Left lung (tissue), 10 donors: Measurements from ENCODE around the gene ACTN3. TPM values are rescaled to one million over a fixed set of nuclear protein-coding genes. Genes with fewer than 3 reads are reported as not detected.
A peak's percentile ranks its signal among the peaks of the same experiment; 100 is the strongest.

ENCODE experiments used
- ATAC-seq: fragments of 200-7000 bp; cut with Tn5 transposase; one replicate; pipeline ENCODE4 v1.9.1; 2020; ENCODE audit warnings: moderate library complexity
- DNase-seq, 4 donors: peaks; one replicate each; pipeline ENCODE4 v3.0.0-alpha.2; 2013 to 2020
- H3K27ac ChIP-seq, 2 donors: fragments of 200-600 bp; sonication (generic) in 1 of 2; one replicate each; pipeline versions ENCODE4 v1.5.0 to v1.8.0; 2020 to 2021
- H3K27me3 ChIP-seq, 2 donors: fragments of 200-600 bp; sonication (generic) in 1 of 2; one replicate each; pipeline versions ENCODE4 v1.5.0 to v1.8.0; 2020 to 2021
- H3K36me3 ChIP-seq, 2 donors: fragments of 200-600 bp; sonication (generic) in 1 of 2; one replicate each; pipeline versions ENCODE4 v1.5.0 to v1.8.0; 2020 to 2021
- H3K4me1 ChIP-seq, 2 donors: fragments of 200-600 bp; one replicate each; pipeline ENCODE4 v1.8.0; 2021
- H3K4me3 ChIP-seq, 2 donors: fragments of 200-600 bp; sonication (generic) in 1 of 2; one replicate each; pipeline versions ENCODE4 v1.5.0 to v1.8.0; 2020 to 2021; ENCODE audit warnings: mild to moderate bottlenecking in 1 of 2
- H3K9me3 ChIP-seq, 2 donors: fragments of 200-600 bp; sonication (generic) in 1 of 2; one replicate each; pipeline versions ENCODE4 v1.5.0 to v1.8.0; 2020 to 2021
- CTCF ChIP-seq, 2 donors: fragments of 200-600 bp; sonication (generic) in 1 of 2; IDR thresholded peaks; one replicate each; pipeline versions ENCODE4 v1.5.0 to v1.8.0; 2021; ENCODE audit warnings: antibody characterized with exemption in 2 of 2
- intact Hi-C, 2 donors: fragments of 100-400 bp; cut with DNase I; formaldehyde crosslinking; loops; one replicate each; pipeline versions ENCODE4 v1.11.2 to v1.14.2; 2022
- polyA plus RNA-seq, 6 donors: library from polyadenylated mRNA; unstranded; fragments of 120-200 nt; gene quantifications; one replicate each; pipeline ENCODE4 v1.2.1, GENCODE V29; 2013; ENCODE audit not compliant: insufficient read length in 6 of 6
- total RNA-seq, 2 donors: library from RNA; stranded (reverse); fragmentation: NEBNext Ultra II Directional; extraction: Animal tissue kit (Norgen Biotek cat#: 25700); gene quantifications; one replicate each; pipeline ENCODE4 v1.2.1, GENCODE V29; 2021
- donor health status: DM: no; HTN: yes; CAD: no.
- donor health status: DM: no; HTN: no; CAD: no.

ACTN3 gene
- total and polyA plus RNA-seq, 8 donors: 0.06 to 0.16 TPM; not detected in 6

- H3K27me3 ChIP-seq: peaks cover 0 to 26% of the 10 kb centered on the region in 2 donors
- peak in 1 of 4 donors; percentile 52 for DNase-seq
- TF ChIP-seq CTCF (IDR thresholded peaks at IDR 0.05): no peak
- H3K4me3 ChIP-seq: no peak overlapping the region
- peaks cover 4 to 8% of the 10 kb centered on the region in 2 donors for H3K4me1 ChIP-seq
- intact Hi-C loops: no loop called here
- ATAC-seq: no peak
- no peaks in the 10 kb centered on the region for H3K36me3 ChIP-seq
- no peaks in the 10 kb centered on the region for H3K9me3 ChIP-seq
- no peak overlapping the region for H3K27ac ChIP-seq
Observed at GRCh38 chr11:66556086-66556485, 9.4 kb downstream of the ACTN3 start.

- DNase-seq: peak in 1 of 4 donors; percentile 70
- Histone ChIP-seq H3K4me3 (no peak overlapping the region), H3K27ac (no peak overlapping the region), H3K36me3 (no peaks in the 10 kb centered on the region), H3K9me3 (no peaks in the 10 kb centered on the region), H3K4me1 (peaks cover 4 to 8% of the 10 kb centered on the region in 2 donors), H3K27me3 (peaks cover 0 to 26% of the 10 kb centered on the region in 2 donors)
- no peak for TF ChIP-seq CTCF (IDR thresholded peaks at IDR 0.05)
- no peak for ATAC-seq
- intact Hi-C loops: no loop called here
Observed at GRCh38 chr11:66557733-66558326, 11.1 kb downstream of the ACTN3 start.

- no peaks in the 10 kb centered on the region for H3K36me3 ChIP-seq
- H3K4me3 ChIP-seq: no peak overlapping the region
Observed at GRCh38 chr11:66559142-66559865, 12.6 kb downstream of the ACTN3 start.

GRCh38 chr11:66559866-66560676, 13.4 kb downstream of the ACTN3 start:
- no peak for ATAC-seq
- Histone ChIP-seq H3K27ac (no peak overlapping the region), H3K9me3 (no peaks in the 10 kb centered on the region), H3K36me3 (no peaks in the 10 kb centered on the region), H3K4me1 (peaks cover 4 to 8% of the 10 kb centered on the region in 2 donors), H3K4me3 (no peak overlapping the region), H3K27me3 (peaks cover 0 to 26% of the 10 kb centered on the region in 2 donors)
- intact Hi-C loops: no loop called here
- no peak for TF ChIP-seq CTCF (IDR thresholded peaks at IDR 0.05)
- peak in 1 of 4 donors; percentile 63 for DNase-seq

More at GRCh38 chr11:66559142-66559865, 12.6 kb downstream of the ACTN3 start:
- Histone ChIP-seq H3K4me1 (peaks cover 4 to 8% of the 10 kb centered on the region in 2 donors), H3K9me3 (no peaks in the 10 kb centered on the region), H3K27me3 (peaks cover 0 to 26% of the 10 kb centered on the region in 2 donors), H3K27ac (no peak overlapping the region)
- TF ChIP-seq CTCF (IDR thresholded peaks at IDR 0.05): no peak
- intact Hi-C loops: no loop called here
- DNase-seq (peak in 2 of 4 donors; percentile 32 to 81), ATAC-seq (peak; percentile 38)
